SK-N-SH (cell line): Measurements from ENCODE around the gene CEP112. TPM values are rescaled to one million over a fixed set of nuclear protein-coding genes. Genes with fewer than 3 reads are reported as not detected.

ENCODE experiments used
- CTCF ChIA-PET: fragments of 300-600, 350-600 bp; formaldehyde crosslinking; extraction: SDS; loops from one replicate; lab custom pipeline; 2021; lab: Yijun Ruan, JAX
- POLR2A ChIA-PET: fragments of 350-600 bp; sonication (Branson Sonifier 250); formaldehyde crosslinking; extraction: SDS; loops from one replicate; lab custom pipeline; 2020; ENCODE audit warnings: antibody characterized with exemption, inconsistent platforms; lab: Yijun Ruan, JAX
- DNase-seq: peaks from one replicate; pipeline ENCODE4 v3.0.0; 2012
- H2AFZ ChIP-seq: fragments of 200-600 bp; sonication (generic); 2 replicates; pipeline ENCODE4 v1.8.1; 2016; ENCODE audit warnings: antibody characterized with exemption, mild to moderate bottlenecking, low read depth
- H3F3A ChIP-seq: fragments of 200-600 bp; sonication (generic); replicated peaks from 2 replicates; pipeline ENCODE3; 2016; ENCODE audit warnings: antibody characterized with exemption, mild to moderate bottlenecking; ENCODE audit not compliant: insufficient read depth
- H3K27ac ChIP-seq, 2 experiments: fragments of 200-500 bp in 1 of 2; fragments of 200-600 bp in 1 of 2; sonication (Bioruptor generic) in 1 of 2; sonication (generic), shearing (Covaris generic) in 1 of 2; 2 replicates each; pipeline versions ENCODE4 v1.5.1 to v1.6.1; 2014 to 2016; ENCODE audit warnings: low read depth in 2 of 2, inconsistent platforms in 1 of 2, low read length in 1 of 2, mild to moderate bottlenecking in 1 of 2, mixed read lengths in 1 of 2
- H3K27me3 ChIP-seq: fragments of 200-600 bp; sonication (generic), shearing (Covaris generic); 2 replicates; pipeline ENCODE4 v1.6.1; 2016; ENCODE audit warnings: mixed run types; ENCODE audit not compliant: insufficient read depth
- H3K36me3 ChIP-seq, 2 experiments: fragments of 200-500 bp in 1 of 2; fragments of 200-600 bp in 1 of 2; sonication (Bioruptor generic) in 1 of 2; sonication (generic) in 1 of 2; replicated peaks in 1 of 2; 2 replicates each; pipeline versions ENCODE3 to v1.5.1; 2014 to 2016; ENCODE audit warnings: low read length in 1 of 2, mild to moderate bottlenecking in 1 of 2; ENCODE audit not compliant: insufficient read depth in 2 of 2, control insufficient read depth in 1 of 2
- H3K4me1 ChIP-seq, 2 experiments: fragments of 200-500 bp in 1 of 2; fragments of 200-600 bp in 1 of 2; sonication (Bioruptor generic) in 1 of 2; sonication (generic), shearing (Covaris generic) in 1 of 2; 2 replicates each; pipeline versions ENCODE4 v1.5.1 to v1.6.1; 2014 to 2016; ENCODE audit warnings: low read depth in 1 of 2, low read length in 1 of 2, mixed run types in 1 of 2; ENCODE audit not compliant: insufficient read depth in 2 of 2, control insufficient read depth in 1 of 2
- H3K4me2 ChIP-seq: fragments of 200-600 bp; sonication (generic), shearing (Covaris generic); 2 replicates; pipeline ENCODE4 v1.6.1; 2017; ENCODE audit warnings: mixed run types
- H3K4me3 ChIP-seq, 2 experiments: fragments of 200-500 bp in 1 of 2; fragments of 200-600 bp in 1 of 2; sonication (Bioruptor generic) in 1 of 2; sonication (generic), shearing (Covaris generic) in 1 of 2; 2 replicates each; pipeline versions ENCODE4 v1.5.1 to v1.8.1; 2014 to 2016; ENCODE audit warnings: low read depth in 2 of 2, inconsistent platforms in 1 of 2, low read length in 1 of 2, mild to moderate bottlenecking in 1 of 2, mixed read lengths in 1 of 2, moderate library complexity in 1 of 2
- H3K79me2 ChIP-seq: fragments of 200-600 bp; sonication (generic); 2 replicates; pipeline ENCODE4 v1.8.1; 2017; ENCODE audit warnings: mild to moderate bottlenecking; ENCODE audit not compliant: insufficient read depth
- H3K9ac ChIP-seq: fragments of 200-600 bp; sonication (generic); 2 replicates; pipeline ENCODE4 v1.6.1; 2017; ENCODE audit warnings: mixed run types
- H3K9me2 ChIP-seq: fragments of 200-600 bp; sonication (generic); 2 replicates; pipeline ENCODE4 v1.6.1; 2017; ENCODE audit warnings: mixed run types
- H3K9me3 ChIP-seq: fragments of 200-600 bp; sonication (generic); 2 replicates; pipeline ENCODE4 v1.6.1; 2017; ENCODE audit warnings: mixed run types, mild to moderate bottlenecking, moderate library complexity
- H4K20me1 ChIP-seq: fragments of 200-600 bp; sonication (generic); 2 replicates; pipeline ENCODE4 v1.6.1; 2017; ENCODE audit warnings: mild to moderate bottlenecking, mixed run types; ENCODE audit not compliant: insufficient read depth
- ELF1 ChIP-seq: IDR thresholded peaks from 2 replicates; pipeline ENCODE4 v1.4.0; 2012
- EZH2phosphoT487 ChIP-seq: fragments of 200-600 bp; sonication (generic); IDR thresholded peaks from 2 replicates; pipeline ENCODE4 v1.6.1; 2017; ENCODE audit warnings: low read depth, mixed run types, mild to moderate bottlenecking, antibody characterized with exemption, moderate library complexity, borderline replicate concordance
- FOXJ3 ChIP-seq: sonication (generic); formaldehyde crosslinking; IDR thresholded peaks from 2 replicates; pipeline ENCODE4 v1.5.1; 2020; ENCODE audit warnings: mild to moderate bottlenecking, missing genetic modification reagents
- IRF3 ChIP-seq: fragments of 150-350 bp; IDR thresholded peaks from 2 replicates; pipeline ENCODE4 v1.6.1; 2016; ENCODE audit warnings: mild to moderate bottlenecking, low read depth, low read length
- JUND ChIP-seq: IDR thresholded peaks from 2 replicates; pipeline ENCODE4 v1.4.0; 2012
- MAX ChIP-seq: IDR thresholded peaks from 2 replicates; pipeline ENCODE4 v1.4.0; 2012; ENCODE audit warnings: low read depth
- MEF2A ChIP-seq: IDR thresholded peaks from 2 replicates; pipeline ENCODE4 v1.4.0; 2012; ENCODE audit warnings: low read depth, borderline replicate concordance
- NFIC ChIP-seq: IDR thresholded peaks from 2 replicates; pipeline ENCODE4 v1.4.0; 2012; ENCODE audit warnings: borderline replicate concordance
- RCOR1 ChIP-seq: fragments of 150-350 bp; IDR thresholded peaks from 2 replicates; pipeline ENCODE4 v1.6.1; 2017; ENCODE audit warnings: antibody characterized with exemption, low read length
- RXRA ChIP-seq: IDR thresholded peaks from 2 replicates; pipeline ENCODE4 v1.4.0; 2012; ENCODE audit warnings: low read depth, mild to moderate bottlenecking, borderline replicate concordance
- SIN3A ChIP-seq: IDR thresholded peaks from 2 replicates; pipeline ENCODE4 v1.6.1; 2012; ENCODE audit warnings: low read depth, mild to moderate bottlenecking, low read length, moderate library complexity, borderline replicate concordance
- USF1 ChIP-seq: IDR thresholded peaks from 2 replicates; pipeline ENCODE4 v1.4.0; 2012; ENCODE audit warnings: low read depth, borderline replicate concordance
- USF2 ChIP-seq: fragments of 150-350 bp; IDR thresholded peaks from 2 replicates; pipeline ENCODE4 v1.6.1; 2017; ENCODE audit warnings: antibody characterized with exemption, low read length, low read depth, borderline replicate concordance
- WGBS: methylation state at CpG from one replicate; pipeline ENCODE4 v1.1.6; 2017; ENCODE audit warnings: low lambda C conversion rate; 5-methylcytosine and 5-hydroxymethylcytosine counted together
- polyA plus RNA-seq, 3 experiments: library from polyadenylated mRNA; depleted of rRNA; stranded (reverse); fragments of >200 nt; gene quantifications; 2 replicates each; pipeline ENCODE4 v1.2.3, GENCODE V29; 2012

The CEP112 gene
- polyA plus RNA-seq, 1 of the 3 experiments (the other 2 are of a cell fraction), result 7.9 TPM

- 78% methylated on average over 20 of the region's 20 CpGs for WGBS
- CTCF ChIA-PET, result interaction anchor here (1.2 kb wide), 1 partner anchor 29 kb away, joined by 5 read pairs; no protein-coding TSS in a partner anchor
Observed at GRCh38 chr17:66228887-66229782, 37.2 kb upstream of the CEP112 start, which contains the start of gene APOH. Gene APOH (minus strand): TSS chr17:66229415. CDS start chr17:66229379, 36 bp downstream.

More at GRCh38 chr17:66228887-66229782, 37.2 kb upstream of the CEP112 start, which contains the start of gene APOH:
- no peaks in the 10 kb centered on the region for H3K79me2 ChIP-seq
- no peak within 1 kb of the TSS for H3K4me2 ChIP-seq
- DNase-seq, result no peak
- H3K36me3 ChIP-seq, result no peaks in the 10 kb centered on the region
- no peak within 1 kb of the TSS for H3K27ac ChIP-seq
- H3F3A ChIP-seq, result no peaks in the 10 kb centered on the region
- no peaks in the 10 kb centered on the region for H3K9me2 ChIP-seq
- H3K4me3 ChIP-seq, result no peak within 1 kb of the TSS
- H4K20me1 ChIP-seq, result no peaks in the 10 kb centered on the region
- POLR2A ChIA-PET, result no interaction called here
- no peak within 1 kb of the TSS for H2AFZ ChIP-seq
- no peak within 1 kb of the TSS for H3K9ac ChIP-seq
- peaks cover 0 to 2% of the 10 kb centered on the region in 2 experiments; a peak in 1 of 4 replicates for H3K4me1 ChIP-seq
- H3K27me3 ChIP-seq, result no peaks in the 10 kb centered on the region
- TF ChIP-seq RXRA, result no peak
- no peak for TF ChIP-seq SIN3A
- TF ChIP-seq RCOR1, result no peak
- no peak for TF ChIP-seq USF1
- TF ChIP-seq ELF1, result no peak
- TF ChIP-seq JUND, result no peak
- TF ChIP-seq EZH2phosphoT487, result no peak
- TF ChIP-seq FOXJ3 (CRISPR knock-in tag), result no peak
- TF ChIP-seq MAX, result no peak
- no peak for TF ChIP-seq IRF3
- no peak for TF ChIP-seq USF2
- TF ChIP-seq NFIC, result no peak
- TF ChIP-seq MEF2A, result no peak
- no peaks in the 10 kb centered on the region for H3K9me3 ChIP-seq
